H9 (cell line): ENCODE results near the gene GLYATL2. TPM values are rescaled to one million over a fixed set of nuclear protein-coding genes. Genes with fewer than 3 reads are reported as not detected.

Source experiments
- DNase-seq: peaks from one replicate; pipeline ENCODE4 v3.0.0-alpha.2; 2017
- H2AFZ ChIP-seq: one replicate; pipeline ENCODE4 v1.6.1; 2013; ENCODE audit warnings: mild to moderate bottlenecking, low read length, control low read depth, moderate library complexity
- H2AK5ac ChIP-seq: 2 replicates; pipeline ENCODE4 v1.6.1; 2013; ENCODE audit warnings: low read length, control low read depth, mixed read lengths; ENCODE audit not compliant: insufficient read length
- H2BK120ac ChIP-seq: one replicate; pipeline ENCODE4 v1.6.1; 2013; ENCODE audit warnings: low read depth, mild to moderate bottlenecking, low read length, control low read depth, inconsistent platforms; ENCODE audit not compliant: poor library complexity, severe bottlenecking
- H2BK12ac ChIP-seq: 2 replicates; pipeline ENCODE4 v1.6.1; 2013; ENCODE audit warnings: low read length, control low read depth, mixed read lengths, low read depth; ENCODE audit not compliant: insufficient read length
- H2BK15ac ChIP-seq: 2 replicates; pipeline ENCODE4 v1.6.1; 2013; ENCODE audit warnings: low read depth, low read length, control low read depth
- H2BK20ac ChIP-seq: one replicate; pipeline ENCODE4 v1.6.1; 2013; ENCODE audit warnings: low read depth, mild to moderate bottlenecking, low read length, control low read depth, inconsistent platforms; ENCODE audit not compliant: poor library complexity, severe bottlenecking
- H2BK5ac ChIP-seq: 2 replicates; pipeline ENCODE4 v1.6.1; 2013; ENCODE audit warnings: low read length, control low read depth, mixed read lengths; ENCODE audit not compliant: insufficient read length
- H3K14ac ChIP-seq: 2 replicates; pipeline ENCODE4 v1.6.1; 2013; ENCODE audit warnings: low read length, control low read depth; ENCODE audit not compliant: insufficient read depth
- H3K18ac ChIP-seq: 2 replicates; pipeline ENCODE4 v1.6.1; 2013; ENCODE audit warnings: low read depth, mild to moderate bottlenecking, mixed read lengths, low read length, control low read depth; ENCODE audit not compliant: insufficient read length
- H3K23ac ChIP-seq: 2 replicates; pipeline ENCODE4 v1.6.1; 2013; ENCODE audit warnings: low read length, control low read depth, mixed read lengths, low read depth; ENCODE audit not compliant: insufficient read length
- H3K23me2 ChIP-seq: 2 replicates; pipeline ENCODE4 v1.6.1; 2013; ENCODE audit warnings: low read depth, mild to moderate bottlenecking, mixed read lengths, low read length, control low read depth; ENCODE audit not compliant: insufficient read length, poor library complexity, severe bottlenecking
- H3K27ac ChIP-seq: 2 replicates; pipeline ENCODE4 v1.5.1; 2013; ENCODE audit warnings: low read length, control low read depth, mixed read lengths, low read depth; ENCODE audit not compliant: insufficient read length
- H3K27me3 ChIP-seq: 2 replicates; pipeline ENCODE4 v1.6.1; 2013; ENCODE audit warnings: low read length, control low read depth, inconsistent platforms; ENCODE audit not compliant: insufficient read depth
- H3K4ac ChIP-seq: 2 replicates; pipeline ENCODE4 v1.6.1; 2013; ENCODE audit warnings: low read depth, mild to moderate bottlenecking, control low read depth, inconsistent platforms, low read length, moderate library complexity
- H3K4me1 ChIP-seq: 2 replicates; pipeline ENCODE4 v1.6.1; 2013; ENCODE audit warnings: low read length, control low read depth, inconsistent platforms; ENCODE audit not compliant: insufficient read depth
- H3K4me2 ChIP-seq: 2 replicates; pipeline ENCODE4 v1.6.1; 2013; ENCODE audit warnings: low read length, control low read depth, mixed read lengths; ENCODE audit not compliant: insufficient read length, insufficient read depth
- H3K56ac ChIP-seq: 2 replicates; pipeline ENCODE4 v1.6.1; 2013; ENCODE audit warnings: low read depth, mild to moderate bottlenecking, mixed read lengths, low read length, control low read depth; ENCODE audit not compliant: insufficient read length
- H3K79me1 ChIP-seq: 2 replicates; pipeline ENCODE4 v1.6.1; 2013; ENCODE audit warnings: low read depth, mild to moderate bottlenecking, moderate library complexity, low read length, control low read depth, inconsistent platforms; ENCODE audit not compliant: insufficient read depth, poor library complexity, severe bottlenecking
- H3K79me2 ChIP-seq: 2 replicates; pipeline ENCODE4 v1.6.1; 2013; ENCODE audit warnings: low read length, control low read depth, inconsistent platforms; ENCODE audit not compliant: insufficient read depth
- H3K9ac ChIP-seq: 2 replicates; pipeline ENCODE4 v1.6.1; 2013; ENCODE audit warnings: low read length, control low read depth, mixed read lengths; ENCODE audit not compliant: insufficient read length; ENCODE audit errors: extremely low read depth
- H3K9me3 ChIP-seq: one replicate; pipeline ENCODE4 v1.6.1; 2013; ENCODE audit warnings: low read depth, low read length, inconsistent platforms; ENCODE audit not compliant: control insufficient read depth
- H3T11ph ChIP-seq: one replicate; pipeline ENCODE4 v1.6.1; 2013; ENCODE audit warnings: mild to moderate bottlenecking, low read length, control low read depth, inconsistent platforms
- H4K20me1 ChIP-seq: one replicate; pipeline ENCODE4 v1.6.1; 2013; ENCODE audit not compliant: control insufficient read depth, insufficient read length, insufficient read depth
- H4K5ac ChIP-seq: 2 replicates; pipeline ENCODE4 v1.6.1; 2013; ENCODE audit warnings: low read depth, mild to moderate bottlenecking, mixed read lengths, low read length, control low read depth; ENCODE audit not compliant: insufficient read length
- H4K8ac ChIP-seq: replicated peaks from 2 replicates; pipeline ENCODE4 v1.6.1; 2013; ENCODE audit warnings: low read length, control low read depth, mixed read lengths, low read depth; ENCODE audit not compliant: insufficient read length
- H4K91ac ChIP-seq: 2 replicates; pipeline ENCODE4 v1.6.1; 2013; ENCODE audit warnings: low read depth, mild to moderate bottlenecking, moderate library complexity, mixed read lengths, low read length, control low read depth; ENCODE audit not compliant: insufficient read length
- H3K27ac Mint-ChIP-seq, 3 experiments: 2 replicates in 2 of 3; 3 replicates in 1 of 3; pipeline ENCODE4 v1.8.0; 2020 to 2021; ENCODE audit warnings: mixed read lengths in 3 of 3, mild to moderate bottlenecking in 1 of 3, moderate library complexity in 1 of 3
- H3K27me3 Mint-ChIP-seq: 2 replicates; pipeline ENCODE4 v1.8.0; 2021; ENCODE audit warnings: low read depth, mild to moderate bottlenecking, moderate library complexity, mixed read lengths
- H3K36me3 Mint-ChIP-seq, 3 experiments: 2 replicates in 2 of 3; 3 replicates in 1 of 3; pipeline ENCODE4 v1.8.0; 2020 to 2021; ENCODE audit warnings: low read depth in 3 of 3, mixed read lengths in 3 of 3; ENCODE audit not compliant: insufficient read depth in 1 of 3
- H3K4me1 Mint-ChIP-seq, 2 experiments: 2 replicates each; pipeline ENCODE4 v1.8.0; 2020; ENCODE audit warnings: mixed read lengths in 2 of 2
- H3K4me3 Mint-ChIP-seq, 2 experiments: 2 replicates in 1 of 2; 3 replicates in 1 of 2; pipeline ENCODE4 v1.8.0; 2020 to 2021; ENCODE audit warnings: mild to moderate bottlenecking in 2 of 2, mixed read lengths in 2 of 2, moderate library complexity in 1 of 2
- H3K9me3 Mint-ChIP-seq, 2 experiments: 2 replicates in 1 of 2; 3 replicates in 1 of 2; pipeline ENCODE4 v1.8.0; 2020; ENCODE audit warnings: mild to moderate bottlenecking in 2 of 2, mixed read lengths in 2 of 2, moderate library complexity in 1 of 2
- CTCF ChIP-seq: fragments of 200-600 bp; sonication (generic); conservative IDR thresholded peaks from 3 replicates; pipeline ENCODE4 v1.8.0; 2021; ENCODE audit warnings: antibody characterized with exemption, mild to moderate bottlenecking
- WGBS: extraction: QIAGEN DNeasy Blood & Tissue Kit; methylation state at CpG from one replicate; pipeline ENCODE4 v1.1.7; 2013; ENCODE audit warnings: missing lambda C conversion rate, low lambda C conversion rate, mixed read lengths; ENCODE audit not compliant: insufficient read length; ENCODE audit errors: extremely low coverage; 5-methylcytosine and 5-hydroxymethylcytosine counted together
- total RNA-seq: library from RNA; stranded (reverse); gene quantifications from 2 replicates; pipeline ENCODE4 v1.2.1, GENCODE V29; 2021

Gene GLYATL2
- total RNA-seq, 1 experiment from 2014 or later: not detected

GRCh38 chr11:58801302-58801701 lies 43.2 kb downstream of the GLYATL2 start:
- H3K4ac ChIP-seq: no peak overlapping the region
- no peak overlapping the region for H2BK5ac ChIP-seq
- H3K23me2 ChIP-seq: peaks cover 3% of the 10 kb centered on the region
- no peak overlapping the region for H4K5ac ChIP-seq
- no peaks in the 10 kb centered on the region for H3K4me1 ChIP-seq
- H3K79me2 ChIP-seq: no peaks in the 10 kb centered on the region
- no peak overlapping the region for H4K91ac ChIP-seq
- no peak overlapping the region for H2BK20ac ChIP-seq
- Mint-ChIP-seq H3K27ac (no peak overlapping the region), H3K4me3 (no peak overlapping the region), H3K36me3 (peaks cover 0 to 36% (median 2%) of the 10 kb centered on the region in 3 experiments; a peak in 4 of 7 replicates), H3K27me3 (peaks cover 3% of the 10 kb centered on the region), H3K9me3 (peaks cover 72 to 77% of the 10 kb centered on the region in 2 experiments), H3K4me1 (no peaks in the 10 kb centered on the region)
- no peak overlapping the region for H3K27ac ChIP-seq
- no peak overlapping the region for H4K8ac ChIP-seq
- H2BK120ac ChIP-seq: no peak overlapping the region
- no peak overlapping the region for H3K18ac ChIP-seq
- H2AFZ ChIP-seq: no peak overlapping the region
- no peak for DNase-seq
- no peak overlapping the region for H3T11ph ChIP-seq
- no CpG with 5 or more reads among the region's 2 CpGs for WGBS
- H3K14ac ChIP-seq: no peak overlapping the region
- no peaks in the 10 kb centered on the region for H3K79me1 ChIP-seq
- H3K56ac ChIP-seq: no peak overlapping the region
- no peak for TF ChIP-seq CTCF
- H4K20me1 ChIP-seq: no peaks in the 10 kb centered on the region
- no peak overlapping the region for H2AK5ac ChIP-seq
- no peak overlapping the region for H3K4me2 ChIP-seq
- no peak overlapping the region for H2BK15ac ChIP-seq
- H3K9me3 ChIP-seq: no peaks in the 10 kb centered on the region
- H3K9ac ChIP-seq: no peak overlapping the region
- H2BK12ac ChIP-seq: no peak overlapping the region
- H3K27me3 ChIP-seq: no peaks in the 10 kb centered on the region
- no peak overlapping the region for H3K23ac ChIP-seq
